Uterus (tissue), 2 donors: ENCODE measurements around the gene TSPAN19.

Source experiments
- CTCF ChIP-seq, 4 experiments: fragments of 200-600 bp in 2 of 4; fragments of 450-650 bp in 2 of 4; sonication (generic) in 2 of 4; IDR thresholded peaks; one replicate each; pipeline ENCODE4 v1.5.1; 2016 to 2019; ENCODE audit warnings: antibody characterized with exemption in 4 of 4, mild to moderate bottlenecking in 2 of 4, moderate library complexity in 1 of 4
- POLR2A ChIP-seq, 2 donors: fragments of 450-650 bp; IDR thresholded peaks; one replicate each; pipeline ENCODE4 v1.6.1; 2016; ENCODE audit warnings: antibody characterized with exemption in 2 of 2, mild to moderate bottlenecking in 1 of 2, moderate library complexity in 1 of 2

DNA sequence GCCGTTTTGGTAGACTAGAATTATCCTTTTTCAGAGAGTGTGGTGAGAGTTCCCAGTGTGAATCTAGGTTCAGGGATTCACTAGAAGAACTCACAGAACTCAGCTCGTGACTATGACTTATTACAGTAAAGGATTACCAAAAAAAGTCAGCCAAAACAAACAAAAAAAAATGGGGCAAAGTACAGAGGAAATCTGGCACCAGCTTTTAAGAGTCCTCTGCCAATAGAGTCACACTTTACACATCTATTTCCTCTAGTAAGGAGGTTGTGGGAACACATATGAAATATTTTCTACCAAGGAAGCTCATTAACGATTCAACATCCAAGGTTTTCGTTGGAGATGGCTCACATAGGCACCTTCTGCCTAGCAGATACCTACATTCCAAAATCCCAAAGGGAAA, 28.2 kb downstream of the TSPAN19 start:
- TF ChIP-seq CTCF (IDR thresholded peaks at IDR 0.05) (no peak), POLR2A (IDR thresholded peaks at IDR 0.05) (no peak)
